ENCODE results near the gene KCNK2. TPM values are rescaled to one million over a fixed set of nuclear protein-coding genes. Genes with fewer than 3 reads are reported as not detected.

KCNK2 gene
- polyA plus RNA-seq, 1 of the 3 experiments (the other 2 are of a cell fraction): 12.2 TPM

DNA sequence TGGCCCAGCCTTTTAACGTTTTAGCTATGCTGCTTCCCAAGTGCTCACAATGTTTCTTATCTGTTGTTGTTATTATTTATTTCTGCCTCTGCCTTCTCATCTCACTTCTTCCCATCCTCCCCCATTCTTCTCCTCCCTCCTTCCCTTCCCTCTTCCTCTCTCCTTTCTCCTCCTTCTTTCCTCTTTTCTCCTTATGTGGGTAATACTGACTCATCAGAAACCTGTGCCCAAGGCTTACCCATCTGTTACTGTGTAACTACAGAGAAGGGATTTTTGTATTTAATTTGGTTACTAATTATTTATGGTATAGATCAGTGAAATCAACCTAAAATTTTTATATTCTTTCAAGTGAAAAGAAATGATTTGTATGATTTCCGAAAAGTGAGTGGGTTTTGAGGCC lies 120.3 kb downstream of the KCNK2 start:
- H3K4me3 ChIP-seq (ENCODE audit: low read depth in 2 of 2, low read length in 1 of 2): no peak overlapping the region
- no peaks in the 10 kb centered on the region for H3K9me3 ChIP-seq
- H3K4me2 ChIP-seq: no peak overlapping the region
- DNase-seq: no peak
- H2AFZ ChIP-seq (ENCODE audit: low read depth): no peak overlapping the region
- 15% methylated on average over 2 of the region's 2 CpGs for WGBS (ENCODE audit: low lambda C conversion rate)
- H3K9me2 ChIP-seq: no peaks in the 10 kb centered on the region
- H3K9ac ChIP-seq: no peak overlapping the region
- no peak overlapping the region for H3K27ac ChIP-seq (ENCODE audit: low read depth in 2 of 2, low read length in 1 of 2)
- no peaks in the 10 kb centered on the region for H4K20me1 ChIP-seq (ENCODE audit: insufficient read depth)
- H3K4me1 ChIP-seq (ENCODE audit: control insufficient read depth in 1 of 2, insufficient read depth in 2 of 2, low read depth in 1 of 2, low read length in 1 of 2): no peaks in the 10 kb centered on the region
- H3K27me3 ChIP-seq (ENCODE audit: insufficient read depth): no peaks in the 10 kb centered on the region
- CTCF ChIA-PET: no interaction called here
- no peaks in the 10 kb centered on the region for H3K36me3 ChIP-seq (replicated peaks in 1 of 2; ENCODE audit: control insufficient read depth in 1 of 2, insufficient read depth in 2 of 2, low read length in 1 of 2)
- H3K79me2 ChIP-seq (ENCODE audit: insufficient read depth): no peaks in the 10 kb centered on the region
- H3F3A ChIP-seq (replicated peaks; ENCODE audit: insufficient read depth): no peaks in the 10 kb centered on the region
- POLR2A ChIA-PET: no interaction called here
- TF ChIP-seq GATA2 (CRISPR knock-in tag; IDR thresholded peaks at IDR 0.05): no peak
- TF ChIP-seq EZH2phosphoT487 (IDR thresholded peaks at IDR 0.05; ENCODE audit: borderline replicate concordance, low read depth): no peak
- no peak for TF ChIP-seq TAF1 (IDR thresholded peaks at IDR 0.05; ENCODE audit: borderline replicate concordance, low read depth, low read length)
- TF ChIP-seq, protein P1, sequence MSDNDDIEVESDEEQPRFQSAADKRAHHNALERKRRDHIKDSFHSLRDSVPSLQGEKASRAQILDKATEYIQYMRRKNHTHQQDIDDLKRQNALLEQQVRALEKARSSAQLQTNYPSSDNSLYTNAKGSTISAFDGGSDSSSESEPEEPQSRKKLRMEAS (IDR thresholded peaks at IDR 0.05; ENCODE audit: low read depth): no peak
- TF ChIP-seq GABPA (IDR thresholded peaks at IDR 0.05; ENCODE audit: low read depth): no peak
- TF ChIP-seq, protein P2, sequence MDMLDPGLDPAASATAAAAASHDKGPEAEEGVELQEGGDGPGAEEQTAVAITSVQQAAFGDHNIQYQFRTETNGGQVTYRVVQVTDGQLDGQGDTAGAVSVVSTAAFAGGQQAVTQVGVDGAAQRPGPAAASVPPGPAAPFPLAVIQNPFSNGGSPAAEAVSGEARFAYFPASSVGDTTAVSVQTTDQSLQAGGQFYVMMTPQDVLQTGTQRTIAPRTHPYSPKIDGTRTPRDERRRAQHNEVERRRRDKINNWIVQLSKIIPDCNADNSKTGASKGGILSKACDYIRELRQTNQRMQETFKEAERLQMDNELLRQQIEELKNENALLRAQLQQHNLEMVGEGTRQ (IDR thresholded peaks at IDR 0.05; ENCODE audit: borderline replicate concordance, low read depth, low read length): no peak
- TF ChIP-seq FOSL2 (IDR thresholded peaks at IDR 0.05; ENCODE audit: borderline replicate concordance, low read depth): no peak
- TF ChIP-seq CHD2 (IDR thresholded peaks at IDR 0.05; ENCODE audit: low read length, partially characterized antibody): no peak
- no peak for TF ChIP-seq RCOR1 (IDR thresholded peaks at IDR 0.05; ENCODE audit: low read length)
- TF ChIP-seq, protein P3, sequence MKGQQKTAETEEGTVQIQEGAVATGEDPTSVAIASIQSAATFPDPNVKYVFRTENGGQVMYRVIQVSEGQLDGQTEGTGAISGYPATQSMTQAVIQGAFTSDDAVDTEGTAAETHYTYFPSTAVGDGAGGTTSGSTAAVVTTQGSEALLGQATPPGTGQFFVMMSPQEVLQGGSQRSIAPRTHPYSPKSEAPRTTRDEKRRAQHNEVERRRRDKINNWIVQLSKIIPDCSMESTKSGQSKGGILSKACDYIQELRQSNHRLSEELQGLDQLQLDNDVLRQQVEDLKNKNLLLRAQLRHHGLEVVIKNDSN (IDR thresholded peaks at IDR 0.05; ENCODE audit: borderline replicate concordance, low read depth): no peak
- no peak for TF ChIP-seq EP300 (IDR thresholded peaks at IDR 0.05; ENCODE audit: borderline replicate concordance in 1 of 2, low read depth in 1 of 2, low read length in 1 of 2)
- TF ChIP-seq, protein P4, sequence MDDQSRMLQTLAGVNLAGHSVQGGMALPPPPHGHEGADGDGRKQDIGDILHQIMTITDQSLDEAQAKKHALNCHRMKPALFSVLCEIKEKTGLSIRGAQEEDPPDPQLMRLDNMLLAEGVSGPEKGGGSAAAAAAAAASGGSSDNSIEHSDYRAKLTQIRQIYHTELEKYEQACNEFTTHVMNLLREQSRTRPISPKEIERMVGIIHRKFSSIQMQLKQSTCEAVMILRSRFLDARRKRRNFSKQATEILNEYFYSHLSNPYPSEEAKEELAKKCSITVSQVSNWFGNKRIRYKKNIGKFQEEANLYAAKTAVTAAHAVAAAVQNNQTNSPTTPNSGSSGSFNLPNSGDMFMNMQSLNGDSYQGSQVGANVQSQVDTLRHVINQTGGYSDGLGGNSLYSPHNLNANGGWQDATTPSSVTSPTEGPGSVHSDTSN (IDR thresholded peaks at IDR 0.05): no peak
- TF ChIP-seq, protein P5, sequence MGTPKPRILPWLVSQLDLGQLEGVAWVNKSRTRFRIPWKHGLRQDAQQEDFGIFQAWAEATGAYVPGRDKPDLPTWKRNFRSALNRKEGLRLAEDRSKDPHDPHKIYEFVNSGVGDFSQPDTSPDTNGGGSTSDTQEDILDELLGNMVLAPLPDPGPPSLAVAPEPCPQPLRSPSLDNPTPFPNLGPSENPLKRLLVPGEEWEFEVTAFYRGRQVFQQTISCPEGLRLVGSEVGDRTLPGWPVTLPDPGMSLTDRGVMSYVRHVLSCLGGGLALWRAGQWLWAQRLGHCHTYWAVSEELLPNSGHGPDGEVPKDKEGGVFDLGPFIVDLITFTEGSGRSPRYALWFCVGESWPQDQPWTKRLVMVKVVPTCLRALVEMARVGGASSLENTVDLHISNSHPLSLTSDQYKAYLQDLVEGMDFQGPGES (IDR thresholded peaks at IDR 0.05; ENCODE audit: low read depth, low read length): no peak

DNA sequence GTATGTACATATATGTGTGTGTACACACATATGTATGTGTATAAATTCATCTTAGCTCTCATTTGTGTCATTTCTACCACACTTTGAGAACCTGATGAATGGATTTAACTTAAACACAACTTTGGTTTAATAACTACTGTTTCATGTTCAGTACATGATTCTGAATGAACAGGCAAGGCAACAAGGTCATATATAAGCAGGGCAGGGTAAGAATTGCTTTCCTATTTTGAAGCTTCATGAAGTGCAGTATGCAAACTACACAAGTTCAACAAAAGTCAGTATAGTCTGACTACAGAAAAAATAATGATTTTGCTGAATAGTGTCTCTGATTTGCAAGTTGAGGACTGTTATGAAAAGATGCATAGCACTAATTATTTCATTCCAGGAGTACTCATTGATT lies 127.6 kb downstream of the KCNK2 start:
- Histone ChIP-seq H3K27me3 (ENCODE audit: insufficient read depth) (no peaks in the 10 kb centered on the region), H2AFZ (ENCODE audit: low read depth) (no peak overlapping the region), H3K4me1 (ENCODE audit: control insufficient read depth in 1 of 2, insufficient read depth in 2 of 2, low read depth in 1 of 2, low read length in 1 of 2) (no peaks in the 10 kb centered on the region), H3K4me2 (no peak overlapping the region), H3K9me3 (no peaks in the 10 kb centered on the region), H3K27ac (ENCODE audit: low read depth in 2 of 2, low read length in 1 of 2) (no peak overlapping the region), H3K4me3 (ENCODE audit: low read depth in 2 of 2, low read length in 1 of 2) (no peak overlapping the region), H4K20me1 (ENCODE audit: insufficient read depth) (no peaks in the 10 kb centered on the region), H3K79me2 (ENCODE audit: insufficient read depth) (no peaks in the 10 kb centered on the region), H3K9ac (no peak overlapping the region), H3K36me3 (replicated peaks in 1 of 2; ENCODE audit: control insufficient read depth in 1 of 2, insufficient read depth in 2 of 2, low read length in 1 of 2) (no peaks in the 10 kb centered on the region), H3F3A (replicated peaks; ENCODE audit: insufficient read depth) (no peaks in the 10 kb centered on the region), H3K9me2 (no peaks in the 10 kb centered on the region)
- ChIA-PET POLR2A (no interaction called here), CTCF (no interaction called here)
- no peak for DNase-seq
- TF ChIP-seq MEF2A (IDR thresholded peaks at IDR 0.05; ENCODE audit: borderline replicate concordance, low read depth) (no peak), TCF12 (IDR thresholded peaks at IDR 0.05) (no peak), CHD2 (IDR thresholded peaks at IDR 0.05; ENCODE audit: low read length, partially characterized antibody) (no peak), GABPA (IDR thresholded peaks at IDR 0.05; ENCODE audit: low read depth) (no peak), SIN3A (IDR thresholded peaks at IDR 0.05; ENCODE audit: borderline replicate concordance, low read depth, low read length) (no peak), JUND (IDR thresholded peaks at IDR 0.05) (no peak), ELF1 (IDR thresholded peaks at IDR 0.05) (no peak), RCOR1 (IDR thresholded peaks at IDR 0.05; ENCODE audit: low read length) (no peak), RAD21 (IDR thresholded peaks at IDR 0.05; ENCODE audit: low read length) (no peak), NRF1 (IDR thresholded peaks at IDR 0.05; ENCODE audit: low read depth, low read length) (no peak), FOXJ3 (CRISPR knock-in tag; IDR thresholded peaks at IDR 0.05) (no peak)
- TF ChIP-seq, protein P2 (IDR thresholded peaks at IDR 0.05; ENCODE audit: borderline replicate concordance, low read depth, low read length): no peak
- TF ChIP-seq, protein P4 (IDR thresholded peaks at IDR 0.05): no peak
- TF ChIP-seq, protein P1 (IDR thresholded peaks at IDR 0.05; ENCODE audit: low read depth): no peak
